K562 (cell line): Measurements from ENCODE around the gene GNG7. TPM values are rescaled to one million over a fixed set of nuclear protein-coding genes. Genes with fewer than 3 reads are reported as not detected.
"Not testable (repeated sequence)": the region's sequence is repeated elsewhere in the genome, so short reads cannot be mapped to it uniquely, and the experiment has no call there.

Experiments used
- ATAC-seq: fragments of 200-7000 bp; cut with Tn5 transposase; 3 replicates; pipeline ENCODE4 v1.9.1; 2020; ENCODE audit warnings: moderate library complexity
- BruUV-seq: library from RNA; stranded (reverse); fragments of 400-500 nt; replicated peaks from 2 replicates; lab custom pipeline; 2021; lab: Mats Ljungman, UMichigan
- CTCF ChIA-PET: fragments of 300-600 bp; formaldehyde crosslinking; extraction: SDS; loops from one replicate; lab custom pipeline; 2021; ENCODE audit warnings: low intra/inter-chr PET ratio; lab: Yijun Ruan, JAX
- POLR2A ChIA-PET: fragments of 300-600, 350-650 bp; sonication (Branson Sonifier 250); formaldehyde crosslinking; extraction: SDS; loops from one replicate; lab custom pipeline; 2021; ENCODE audit warnings: antibody characterized with exemption, inconsistent platforms; lab: Yijun Ruan, JAX
- DNase-seq, 4 experiments: peaks; one replicate each; pipeline versions ENCODE4 v3.0.0 to v3.0.0-alpha.2; 2011 to 2018; ENCODE audit warnings: low spot score in 3 of 4, mixed read lengths in 3 of 4; ENCODE audit errors: extremely low read depth in 1 of 4
- FAIRE-seq: peaks from 2 replicates; lab custom pipeline; 2011; peaks lifted over from hg19 to GRCh38; lab: Jason Lieb, UNC
- H2AFZ ChIP-seq: 2 replicates; pipeline ENCODE4 v1.6.0; 2011; ENCODE audit warnings: low read depth, low read length, control low read depth, inconsistent platforms
- H3K27ac ChIP-seq: fragments of 200-600 bp; 3 replicates; pipeline ENCODE4 v1.8.0; 2011; ENCODE audit warnings: low read depth, mild to moderate bottlenecking, control low read depth, inconsistent platforms, low read length, moderate library complexity, mixed read lengths; ENCODE audit errors: extremely low read depth
- H3K27me3 ChIP-seq, 2 experiments: fragments of 300-600 bp in 1 of 2; 2 replicates in 1 of 2; 3 replicates in 1 of 2; pipeline versions ENCODE4 v1.6.0 to v1.8.0; 2011; ENCODE audit warnings: inconsistent platforms in 2 of 2, low read length in 2 of 2, mild to moderate bottlenecking in 1 of 2, mixed read lengths in 1 of 2, moderate library complexity in 1 of 2; ENCODE audit not compliant: control insufficient read depth in 2 of 2, insufficient read depth in 2 of 2
- H3K36me3 ChIP-seq: fragments of 300-600 bp; 3 replicates; pipeline ENCODE4 v1.8.0; 2011; ENCODE audit warnings: mild to moderate bottlenecking, low read length, inconsistent platforms; ENCODE audit not compliant: control insufficient read depth, insufficient read depth
- H3K4me1 ChIP-seq, 2 experiments: fragments of 200-600 bp in 1 of 2; replicated peaks in 1 of 2; 2 replicates in 1 of 2; 3 replicates in 1 of 2; pipeline versions ENCODE4 v1.5.1 to v1.8.0; 2011; ENCODE audit warnings: inconsistent platforms in 2 of 2, low read length in 2 of 2, mild to moderate bottlenecking in 1 of 2, mixed read lengths in 1 of 2, moderate library complexity in 1 of 2; ENCODE audit not compliant: control insufficient read depth in 2 of 2, insufficient read depth in 2 of 2
- H3K4me2 ChIP-seq: 2 replicates; pipeline ENCODE4 v1.6.1; 2011; ENCODE audit warnings: low read length, control low read depth, inconsistent platforms, mixed read lengths; ENCODE audit not compliant: insufficient read depth
- H3K4me3 ChIP-seq: fragments of 200-600 bp; sonication (generic), shearing (Covaris generic); 2 replicates; pipeline ENCODE4 v1.5.1; 2016; ENCODE audit warnings: control low read depth, inconsistent platforms
- H3K79me2 ChIP-seq: fragments of 200-600 bp; 3 replicates; pipeline ENCODE4 v1.8.0; 2011; ENCODE audit warnings: low read length, inconsistent platforms; ENCODE audit not compliant: control insufficient read depth, insufficient read depth
- H3K9ac ChIP-seq, 2 experiments: 2 replicates each; pipeline versions ENCODE4 v1.6.0 to v1.6.1; 2011; ENCODE audit warnings: low read depth in 2 of 2, low read length in 2 of 2, control low read depth in 1 of 2, inconsistent platforms in 1 of 2, mild to moderate bottlenecking in 1 of 2, mixed read lengths in 1 of 2; ENCODE audit not compliant: insufficient read depth in 1 of 2
- H3K9me1 ChIP-seq: one replicate; pipeline ENCODE4 v1.6.0; 2011; ENCODE audit warnings: inconsistent platforms, mild to moderate bottlenecking, low read length, moderate library complexity; ENCODE audit not compliant: control insufficient read depth, insufficient read depth
- H3K9me3 ChIP-seq: replicated peaks from 2 replicates; pipeline ENCODE4 v1.5.1; 2011; ENCODE audit warnings: low read depth, low read length, inconsistent platforms; ENCODE audit not compliant: control insufficient read depth, insufficient read depth
- H4K20me1 ChIP-seq: replicated peaks from 2 replicates; pipeline ENCODE4 v1.6.1; 2011; ENCODE audit warnings: low read length, inconsistent platforms, mixed read lengths; ENCODE audit not compliant: control insufficient read depth, insufficient read depth
- GTF2A2 ChIP-seq: IDR thresholded peaks from 2 replicates; pipeline ENCODE4 v1.6.1; 2016; ENCODE audit warnings: mild to moderate bottlenecking, missing genetic modification characterization, missing compliant biosample characterization
- GTF2B ChIP-seq: IDR thresholded peaks from 2 replicates; pipeline ENCODE4 v1.6.1; 2011; ENCODE audit not compliant: insufficient read length; ENCODE audit errors: extremely low read depth
- ZNF740 ChIP-seq, 3 experiments: fragments of 200-800 bp in 1 of 3; sonication (Bioruptor generic) in 1 of 3; sonication (generic) in 1 of 3; formaldehyde crosslinking in 1 of 3; IDR thresholded peaks; 2 replicates each; pipeline versions ENCODE4 v1.6.1 to v1.8.0; 2016 to 2022; ENCODE audit warnings: mild to moderate bottlenecking in 2 of 3, missing compliant biosample characterization in 2 of 3, missing genetic modification characterization in 2 of 3, missing genetic modification reagents in 1 of 3
- ZSCAN32 ChIP-seq: fragments of 450-650 bp; formaldehyde crosslinking; IDR thresholded peaks from 2 replicates; pipeline ENCODE4 v1.4.0; 2020; ENCODE audit warnings: mild to moderate bottlenecking, moderate library complexity
- WGBS: fragments of 100-300 bp; shearing (Covaris generic); methylation state at CpG from one replicate; pipeline ENCODE4 v1.1.6; 2016; ENCODE audit warnings: low coverage, mixed read lengths; ENCODE audit not compliant: insufficient coverage; ENCODE audit errors: missing lambda C conversion rate; 5-methylcytosine and 5-hydroxymethylcytosine counted together
- in situ Hi-C: fragments of 300-500 bp; cut with MboI; formaldehyde crosslinking; loops from 4 replicates; pipeline ENCODE4 v1.15.0; 2018; ENCODE audit warnings: inconsistent platforms, mixed read lengths
- intact Hi-C: fragments of 100-400 bp; cut with micrococcal nuclease; formaldehyde crosslinking; loops from 2 replicates; pipeline ENCODE4 v1.14.2; 2022
- polyA plus RNA-seq, 8 experiments: library from polyadenylated mRNA; depleted of rRNA in 4 of 8; stranded (reverse) in 5 of 8; unstranded in 3 of 8; fragments of >200 nt; fragmentation: Nextera tagmentation in 2 of 8; fragmentation: Illumina TruSeq in 1 of 8; extraction: Ambion mirVana in 2 of 8; extraction: Trizol in 1 of 8; gene quantifications; 2 replicates each; pipeline versions ENCODE4 v1.2.1 to v1.2.3, GENCODE V29; 2011 to 2014; ENCODE audit warnings: inconsistent platforms in 1 of 8, missing spikeins in 1 of 8
- total RNA-seq, 7 experiments: library from RNA; depleted of rRNA in 6 of 7; stranded (reverse); fragments of >200 nt in 6 of 7; fragmentation: Illumina TruSeq in 2 of 7; extraction: Trizol in 2 of 7; gene quantifications; 2 replicates each; pipeline versions ENCODE4 v1.2.1 to v1.2.3, GENCODE V29; 2011 to 2021; ENCODE audit warnings: low replicate concordance in 1 of 7

The GNG7 gene
- total and polyA plus RNA-seq, 9 of the 15 experiments (the other 6 are each of a cell fraction or from before 2014, with no cell fraction given), result 0.01 to 0.20 (median 0.06) TPM; not detected in 1

GRCh38 chr19:2494084-2494446 is 208.4 kb downstream of the GNG7 start (continued):
- TF ChIP-seq ZSCAN32, result no peak
- TF ChIP-seq GTF2A2, result no peak
- TF ChIP-seq GTF2B, result no peak
- TF ChIP-seq ZNF740 (CRISPR knock-in tag; IDR thresholded peaks at IDR 0.05), result no peak
- no peak for TF ChIP-seq ZNF740 (tag; IDR thresholded peaks at IDR 0.05)

GRCh38 chr19:2493448-2493847 is 209.0 kb downstream of the GNG7 start:
- intact Hi-C loops, H3K4me2 ChIP-seq, FAIRE-seq, H2AFZ ChIP-seq, H3K36me3 ChIP-seq, BruUV-seq, H3K4me3 ChIP-seq, H4K20me1 ChIP-seq, ATAC-seq, CTCF ChIA-PET, H3K79me2 ChIP-seq, H3K27ac ChIP-seq, H3K9me3 ChIP-seq, in situ Hi-C loops, DNase-seq, H3K9ac ChIP-seq, H3K9me1 ChIP-seq: not testable (repeated sequence)
- peaks cover 5 to 37% of the 10 kb centered on the region in 2 experiments; a peak in 4 of 5 replicates for H3K4me1 ChIP-seq
- POLR2A ChIA-PET, result interaction anchor here (0.9 kb wide), 1 partner anchor 17 kb away, joined by 4 read pairs; the partner anchor contains the start of gene GADD45B
- WGBS, result 21% methylated on average over 14 of the region's 14 CpGs
- peaks cover 19 to 49% of the 10 kb centered on the region in 2 experiments; a peak in 4 of 5 replicates for H3K27me3 ChIP-seq
